GM21515 (cell line): Measurements from ENCODE around the gene TMPRSS9.

Source experiments
- ATAC-seq: cut with Tn5 transposase; IDR thresholded peaks from one replicate; pipeline ENCODE4 v1.9.1; 2021; ENCODE audit not compliant: unreplicated experiment

TMPRSS9 gene

GRCh38 chr19:2358548-2359173 is 1.4 kb upstream of the TMPRSS9 start:
- ATAC-seq: no peak

- no peak for ATAC-seq
These were observed 768 bp downstream of the TMPRSS9 start for GRCh38 chr19:2360833-2361232.

- no peak for ATAC-seq
These were observed 1.4 kb downstream of the TMPRSS9 start for GRCh38 chr19:2361246-2362045.

GRCh38 chr19:2362046-2362969 is 2.2 kb downstream of the TMPRSS9 start:
- no peak for ATAC-seq

GRCh38 chr19:2362970-2363300 is 2.9 kb downstream of the TMPRSS9 start:
- ATAC-seq: no peak

DNA sequence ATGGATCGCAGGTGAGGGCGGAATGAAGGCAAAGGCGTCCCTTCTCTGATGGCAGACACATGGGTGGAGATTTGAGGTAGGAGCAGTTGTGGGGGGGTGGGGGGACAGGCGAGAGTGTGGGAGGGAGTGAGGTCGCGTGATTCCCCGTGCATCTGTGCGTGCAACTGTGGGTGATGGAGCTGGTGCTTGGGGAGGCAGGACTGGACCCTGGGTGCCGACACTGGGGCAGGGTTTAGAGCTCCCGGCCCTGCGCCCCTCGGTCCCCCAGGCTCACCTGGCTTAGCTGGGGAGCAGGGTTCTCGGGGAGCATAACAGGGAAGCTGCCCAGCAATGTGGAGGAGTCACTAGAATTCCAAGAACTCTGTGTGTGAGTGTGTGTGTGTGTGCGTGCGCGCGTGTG is 3.4 kb downstream of the TMPRSS9 start:
- ATAC-seq: no peak

- no peak for ATAC-seq
These were observed 5.3 kb downstream of the TMPRSS9 start for GRCh38 chr19:2365201-2365970.

GRCh38 chr19:2371656-2372055 is 11.6 kb downstream of the TMPRSS9 start:
- ATAC-seq: no peak

- ATAC-seq: no peak
These were observed 12.1 kb downstream of the TMPRSS9 start for GRCh38 chr19:2372076-2372612.

GRCh38 chr19:2374808-2375207 is 14.7 kb downstream of the TMPRSS9 start:
- ATAC-seq: no peak

GRCh38 chr19:2375353-2376121 is 15.5 kb downstream of the TMPRSS9 start:
- ATAC-seq: no peak

- no peak for ATAC-seq
These were observed 16.9 kb downstream of the TMPRSS9 start for GRCh38 chr19:2376784-2377519.

DNA sequence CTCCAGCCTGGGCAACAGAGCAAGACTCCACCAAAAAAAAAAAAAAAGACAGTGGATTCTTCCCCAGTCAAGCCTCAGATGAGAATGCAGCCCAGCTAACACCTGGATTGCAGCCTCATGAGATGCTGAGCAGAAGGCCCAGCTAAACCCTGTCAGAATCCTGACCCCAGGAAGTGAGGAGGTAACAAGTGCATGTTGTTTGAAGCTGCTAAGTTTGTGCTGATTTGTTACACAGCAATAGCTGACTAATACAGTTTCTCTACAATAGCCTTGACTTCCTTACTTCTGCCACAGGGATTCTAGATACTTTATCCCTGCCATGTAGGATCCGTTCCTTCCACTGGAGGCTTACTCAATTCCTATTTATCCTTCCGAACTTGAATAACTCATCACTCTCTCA is 20.5 kb downstream of the TMPRSS9 start:
- no peak for ATAC-seq

DNA sequence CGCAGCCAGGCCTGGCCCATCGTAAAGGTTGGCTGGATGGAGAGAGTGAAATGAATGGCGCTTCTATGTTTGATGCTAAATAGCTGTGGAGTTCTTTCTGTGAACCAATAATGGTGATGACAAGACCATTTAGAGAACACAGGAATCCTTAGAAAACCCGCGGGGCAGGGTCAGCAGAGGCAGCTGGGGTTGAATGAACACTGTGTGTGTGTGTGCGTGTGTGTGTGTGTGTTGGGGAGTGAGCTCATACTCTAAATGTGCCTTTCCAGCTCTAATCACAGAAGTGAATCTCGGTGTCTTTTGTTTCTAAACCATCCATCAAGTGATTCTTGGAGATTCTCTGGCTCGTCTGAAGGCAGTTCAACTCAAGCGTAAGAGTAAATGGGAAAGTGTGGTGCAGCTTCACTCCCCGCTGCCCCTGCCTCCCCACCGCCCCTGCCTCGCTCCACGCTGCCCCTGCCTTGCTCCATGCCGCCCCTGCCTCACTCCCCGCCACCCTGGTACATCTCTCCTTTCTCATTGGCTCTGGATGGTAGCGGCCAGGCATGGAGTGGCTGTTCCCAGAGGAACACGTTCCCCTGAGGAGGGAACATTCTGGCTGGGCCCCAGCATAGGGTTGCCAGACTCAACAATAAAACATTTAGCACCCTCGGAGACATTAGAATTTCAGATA is 21.2 kb downstream of the TMPRSS9 start:
- ATAC-seq: no peak

GRCh38 chr19:2382530-2383222 is 22.6 kb downstream of the TMPRSS9 start:
- no peak for ATAC-seq

DNA sequence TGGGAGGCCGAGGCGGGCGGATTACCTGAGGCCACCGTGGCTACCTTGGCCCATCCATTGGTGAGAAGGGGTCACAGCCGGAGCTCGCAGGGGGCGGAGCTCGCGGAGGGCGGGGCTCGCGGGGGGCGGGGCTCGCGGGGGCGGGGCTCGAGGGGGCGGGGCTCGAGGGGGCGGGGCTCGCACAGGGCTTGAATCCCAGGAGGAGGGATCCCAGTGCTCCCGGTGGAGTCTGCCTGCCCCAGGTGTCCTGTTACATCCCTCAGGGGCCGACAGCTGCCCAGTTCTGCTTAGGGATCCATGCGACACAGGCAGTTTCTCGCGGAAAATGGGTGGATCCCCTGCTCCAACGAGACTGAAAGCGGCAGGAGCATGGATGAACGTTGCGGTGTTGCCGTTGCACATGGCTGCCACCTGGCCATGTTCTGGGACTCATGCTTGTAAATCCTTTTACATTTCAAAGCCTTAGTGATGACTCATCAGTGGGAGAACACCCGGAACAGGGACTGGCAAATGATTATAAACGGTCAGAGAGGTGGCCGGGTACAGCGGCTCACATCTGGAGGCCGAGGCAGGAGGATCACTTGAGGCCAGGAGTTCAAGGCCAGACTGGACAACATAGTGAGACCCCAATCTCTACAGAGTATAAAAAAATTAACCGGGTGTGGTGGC is 25.1 kb downstream of the TMPRSS9 start:
- ATAC-seq: no peak
